ENCODE measurements around the gene NFE2L3. TPM values are rescaled to one million over a fixed set of nuclear protein-coding genes. Genes with fewer than 3 reads are reported as not detected.

Gene NFE2L3
- total and polyA plus RNA-seq, 9 of the 15 experiments (the other 6 are each of a cell fraction or from before 2014, with no cell fraction given): 2.9 to 16.9 (median 12.4) TPM

DNA sequence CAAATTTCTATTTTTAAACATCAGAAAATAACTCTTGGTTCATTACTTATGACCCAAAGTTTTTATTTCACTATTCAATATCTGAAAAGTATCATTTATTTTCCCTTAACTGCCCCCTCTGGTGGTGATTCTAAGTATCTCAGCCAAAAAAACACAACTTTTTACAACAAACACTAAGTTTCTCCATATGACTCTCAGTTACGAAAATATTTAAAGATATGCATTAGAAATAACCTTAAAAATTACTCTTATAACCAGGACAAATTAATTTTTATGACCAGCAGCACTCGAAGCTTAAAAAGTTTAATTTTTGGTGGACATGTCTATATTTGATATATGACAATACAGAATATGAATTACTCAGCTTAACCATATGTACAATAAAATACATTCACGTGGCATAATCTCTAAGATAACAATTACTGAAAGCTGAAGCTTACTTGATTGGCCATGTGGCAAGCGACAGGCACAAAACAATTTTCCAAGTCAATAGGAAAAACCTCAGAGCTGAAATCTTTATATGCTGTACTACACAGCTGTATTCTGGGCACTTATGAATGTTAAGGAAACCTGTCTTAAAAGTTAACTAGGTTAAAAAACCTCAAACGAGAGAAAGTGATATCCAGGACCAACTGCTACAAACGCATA lies 46.3 kb downstream of the NFE2L3 start (continued):
- no peak for TF ChIP-seq NFIC (IDR thresholded peaks at IDR 0.05)
- TF ChIP-seq, protein P1, sequence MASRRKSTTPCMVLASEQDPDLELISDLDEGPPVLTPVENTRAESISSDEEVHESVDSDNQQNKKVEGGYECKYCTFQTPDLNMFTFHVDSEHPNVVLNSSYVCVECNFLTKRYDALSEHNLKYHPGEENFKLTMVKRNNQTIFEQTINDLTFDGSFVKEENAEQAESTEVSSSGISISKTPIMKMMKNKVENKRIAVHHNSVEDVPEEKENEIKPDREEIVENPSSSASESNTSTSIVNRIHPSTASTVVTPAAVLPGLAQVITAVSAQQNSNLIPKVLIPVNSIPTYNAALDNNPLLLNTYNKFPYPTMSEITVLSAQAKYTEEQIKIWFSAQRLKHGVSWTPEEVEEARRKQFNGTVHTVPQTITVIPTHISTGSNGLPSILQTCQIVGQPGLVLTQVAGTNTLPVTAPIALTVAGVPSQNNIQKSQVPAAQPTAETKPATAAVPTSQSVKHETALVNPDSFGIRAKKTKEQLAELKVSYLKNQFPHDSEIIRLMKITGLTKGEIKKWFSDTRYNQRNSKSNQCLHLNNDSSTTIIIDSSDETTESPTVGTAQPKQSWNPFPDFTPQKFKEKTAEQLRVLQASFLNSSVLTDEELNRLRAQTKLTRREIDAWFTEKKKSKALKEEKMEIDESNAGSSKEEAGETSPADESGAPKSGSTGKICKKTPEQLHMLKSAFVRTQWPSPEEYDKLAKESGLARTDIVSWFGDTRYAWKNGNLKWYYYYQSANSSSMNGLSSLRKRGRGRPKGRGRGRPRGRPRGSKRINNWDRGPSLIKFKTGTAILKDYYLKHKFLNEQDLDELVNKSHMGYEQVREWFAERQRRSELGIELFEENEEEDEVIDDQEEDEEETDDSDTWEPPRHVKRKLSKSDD (conservative IDR thresholded peaks at IDR 0.05; ENCODE audit: low read length): no peak
- TF ChIP-seq U2AF2 (optimal IDR thresholded peaks at IDR 0.05; ENCODE audit: low read depth, low read length): no peak
- peak; percentile 50; the same call in 1 of the 2 replicates for TF ChIP-seq NFXL1 (CRISPR knock-in tag; IDR thresholded peaks at IDR 0.05)
- TF ChIP-seq RAD21 (CRISPR knock-in tag; conservative IDR thresholded peaks at IDR 0.05 in 1 of 2, IDR thresholded peaks at IDR 0.05 in 1 of 2): peak; percentile 31 to 59; a peak in 3 of 4 replicates
- TF ChIP-seq POLR2G (IDR thresholded peaks at IDR 0.05; ENCODE audit: low read depth, low read length): peak; percentile 65; the same call in 1 of the 2 replicates
- TF ChIP-seq, protein P2, sequence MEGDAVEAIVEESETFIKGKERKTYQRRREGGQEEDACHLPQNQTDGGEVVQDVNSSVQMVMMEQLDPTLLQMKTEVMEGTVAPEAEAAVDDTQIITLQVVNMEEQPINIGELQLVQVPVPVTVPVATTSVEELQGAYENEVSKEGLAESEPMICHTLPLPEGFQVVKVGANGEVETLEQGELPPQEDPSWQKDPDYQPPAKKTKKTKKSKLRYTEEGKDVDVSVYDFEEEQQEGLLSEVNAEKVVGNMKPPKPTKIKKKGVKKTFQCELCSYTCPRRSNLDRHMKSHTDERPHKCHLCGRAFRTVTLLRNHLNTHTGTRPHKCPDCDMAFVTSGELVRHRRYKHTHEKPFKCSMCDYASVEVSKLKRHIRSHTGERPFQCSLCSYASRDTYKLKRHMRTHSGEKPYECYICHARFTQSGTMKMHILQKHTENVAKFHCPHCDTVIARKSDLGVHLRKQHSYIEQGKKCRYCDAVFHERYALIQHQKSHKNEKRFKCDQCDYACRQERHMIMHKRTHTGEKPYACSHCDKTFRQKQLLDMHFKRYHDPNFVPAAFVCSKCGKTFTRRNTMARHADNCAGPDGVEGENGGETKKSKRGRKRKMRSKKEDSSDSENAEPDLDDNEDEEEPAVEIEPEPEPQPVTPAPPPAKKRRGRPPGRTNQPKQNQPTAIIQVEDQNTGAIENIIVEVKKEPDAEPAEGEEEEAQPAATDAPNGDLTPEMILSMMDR (IDR thresholded peaks at IDR 0.05 in 2 of 3, conservative IDR thresholded peaks at IDR 0.05 in 1 of 3; ENCODE audit: insufficient read depth in 2 of 3, low read depth in 1 of 3, low read length in 3 of 3): peak in 2 of 3 experiments; percentile 36 to 61; a peak in 4 of 6 replicates
- TF ChIP-seq HNRNPL (IDR thresholded peaks at IDR 0.05; ENCODE audit: low read depth, low read length): peak; percentile 37; the same call in 1 of the 2 replicates
- no peak; the same call in 1 of the 2 replicates for TF ChIP-seq NBN (IDR thresholded peaks at IDR 0.05; ENCODE audit: low read depth)
- TF ChIP-seq PHB2 (IDR thresholded peaks at IDR 0.05; ENCODE audit: low read depth): no peak
- TF ChIP-seq, protein P3, sequence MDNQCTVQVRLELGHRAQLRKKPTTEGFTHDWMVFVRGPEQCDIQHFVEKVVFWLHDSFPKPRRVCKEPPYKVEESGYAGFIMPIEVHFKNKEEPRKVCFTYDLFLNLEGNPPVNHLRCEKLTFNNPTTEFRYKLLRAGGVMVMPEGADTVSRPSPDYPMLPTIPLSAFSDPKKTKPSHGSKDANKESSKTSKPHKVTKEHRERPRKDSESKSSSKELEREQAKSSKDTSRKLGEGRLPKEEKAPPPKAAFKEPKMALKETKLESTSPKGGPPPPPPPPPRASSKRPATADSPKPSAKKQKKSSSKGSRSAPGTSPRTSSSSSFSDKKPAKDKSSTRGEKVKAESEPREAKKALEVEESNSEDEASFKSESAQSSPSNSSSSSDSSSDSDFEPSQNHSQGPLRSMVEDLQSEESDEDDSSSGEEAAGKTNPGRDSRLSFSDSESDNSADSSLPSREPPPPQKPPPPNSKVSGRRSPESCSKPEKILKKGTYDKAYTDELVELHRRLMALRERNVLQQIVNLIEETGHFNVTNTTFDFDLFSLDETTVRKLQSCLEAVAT (IDR thresholded peaks at IDR 0.05): peak in 1 of 2 experiments; percentile 35; a peak in 1 of 4 replicates
- TF ChIP-seq SMARCA4 (IDR thresholded peaks at IDR 0.05): 0 out of 2 replicates have a peak, but pooled peaks have one; percentile 10
- 0 out of 2 replicates have a peak, but pooled peaks have one; percentile 14 for TF ChIP-seq EP400 (IDR thresholded peaks at IDR 0.05)
- TF ChIP-seq KLF16 (IDR thresholded peaks at IDR 0.05): peak; percentile 19; the same call in 1 of the 2 replicates
- no peak for TF ChIP-seq HMG20A (CRISPR knock-in tag; conservative IDR thresholded peaks at IDR 0.05)
